ENCODE results near the gene MGLL.

DNA sequence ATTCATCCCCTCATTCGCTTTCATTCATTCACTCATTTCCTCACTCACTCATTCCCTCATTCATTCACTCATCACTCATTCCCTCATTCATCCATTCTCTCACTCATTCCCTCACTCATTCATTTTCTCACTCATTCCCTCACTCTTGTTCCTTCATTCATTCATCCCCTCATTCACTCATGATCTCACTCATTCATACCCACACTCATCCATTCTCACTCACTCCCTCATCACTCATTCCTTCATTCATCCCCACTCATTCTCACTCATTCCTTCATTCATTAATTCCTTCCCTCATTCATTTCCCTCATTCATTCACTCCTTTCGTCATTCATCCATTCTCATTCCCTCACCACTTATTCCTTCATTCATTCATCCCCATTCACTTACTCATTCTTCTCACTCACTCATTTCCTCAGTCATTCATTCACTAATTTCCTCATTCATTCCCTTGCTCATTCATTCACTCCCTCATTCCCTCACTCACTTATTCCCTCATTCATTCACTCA lies 135.0 kb downstream of the MGLL start:
- TF ChIP-seq EZH2 (IDR thresholded peaks at IDR 0.05; ENCODE audit: borderline replicate concordance, low read length) = no peak
- TF ChIP-seq, protein P1, sequence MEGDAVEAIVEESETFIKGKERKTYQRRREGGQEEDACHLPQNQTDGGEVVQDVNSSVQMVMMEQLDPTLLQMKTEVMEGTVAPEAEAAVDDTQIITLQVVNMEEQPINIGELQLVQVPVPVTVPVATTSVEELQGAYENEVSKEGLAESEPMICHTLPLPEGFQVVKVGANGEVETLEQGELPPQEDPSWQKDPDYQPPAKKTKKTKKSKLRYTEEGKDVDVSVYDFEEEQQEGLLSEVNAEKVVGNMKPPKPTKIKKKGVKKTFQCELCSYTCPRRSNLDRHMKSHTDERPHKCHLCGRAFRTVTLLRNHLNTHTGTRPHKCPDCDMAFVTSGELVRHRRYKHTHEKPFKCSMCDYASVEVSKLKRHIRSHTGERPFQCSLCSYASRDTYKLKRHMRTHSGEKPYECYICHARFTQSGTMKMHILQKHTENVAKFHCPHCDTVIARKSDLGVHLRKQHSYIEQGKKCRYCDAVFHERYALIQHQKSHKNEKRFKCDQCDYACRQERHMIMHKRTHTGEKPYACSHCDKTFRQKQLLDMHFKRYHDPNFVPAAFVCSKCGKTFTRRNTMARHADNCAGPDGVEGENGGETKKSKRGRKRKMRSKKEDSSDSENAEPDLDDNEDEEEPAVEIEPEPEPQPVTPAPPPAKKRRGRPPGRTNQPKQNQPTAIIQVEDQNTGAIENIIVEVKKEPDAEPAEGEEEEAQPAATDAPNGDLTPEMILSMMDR (conservative IDR thresholded peaks at IDR 0.05 in 1 of 2, IDR thresholded peaks at IDR 0.05 in 1 of 2; ENCODE audit: extremely low read depth in 1 of 2, insufficient read depth in 1 of 2, low read depth in 1 of 2, low read length in 2 of 2) = no peak
